NCI-H748 treated with DMSO at 0.1 percent for 48 hours (cell line): ENCODE data around the gene XPO5.

ENCODE experiments used
- DNase-seq: peaks from one replicate; lab custom pipeline; 2025; lab: John Stamatoyannopoulos, UW

Gene XPO5

DNA sequence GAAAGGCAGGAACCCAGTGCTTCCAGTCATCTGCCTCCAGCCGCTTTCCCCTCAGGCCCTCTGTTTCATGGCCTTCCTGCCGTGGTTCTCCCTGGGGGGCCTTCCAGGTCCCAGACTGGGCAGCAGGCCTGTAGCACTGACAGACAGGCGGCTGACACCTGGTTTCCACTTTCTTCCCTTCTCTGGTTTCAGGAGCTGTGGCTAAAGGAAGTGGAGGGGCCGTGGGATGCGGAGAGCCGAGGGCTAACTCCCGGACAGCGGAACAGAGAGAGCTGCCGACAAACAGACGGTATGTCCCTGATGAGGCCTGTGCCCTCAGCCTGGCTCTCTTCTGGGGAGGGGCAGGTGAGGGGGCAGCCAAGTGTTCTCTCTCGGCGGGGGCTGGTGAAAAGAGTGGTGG is 78.1 kb downstream of the XPO5 start:
- no peak for DNase-seq

GRCh38 chr6:43497129-43497396 is 78.8 kb downstream of the XPO5 start:
- DNase-seq: no peak

- DNase-seq: no peak
Observed at GRCh38 chr6:43496370-43497128, 79.3 kb downstream of the XPO5 start.

DNA sequence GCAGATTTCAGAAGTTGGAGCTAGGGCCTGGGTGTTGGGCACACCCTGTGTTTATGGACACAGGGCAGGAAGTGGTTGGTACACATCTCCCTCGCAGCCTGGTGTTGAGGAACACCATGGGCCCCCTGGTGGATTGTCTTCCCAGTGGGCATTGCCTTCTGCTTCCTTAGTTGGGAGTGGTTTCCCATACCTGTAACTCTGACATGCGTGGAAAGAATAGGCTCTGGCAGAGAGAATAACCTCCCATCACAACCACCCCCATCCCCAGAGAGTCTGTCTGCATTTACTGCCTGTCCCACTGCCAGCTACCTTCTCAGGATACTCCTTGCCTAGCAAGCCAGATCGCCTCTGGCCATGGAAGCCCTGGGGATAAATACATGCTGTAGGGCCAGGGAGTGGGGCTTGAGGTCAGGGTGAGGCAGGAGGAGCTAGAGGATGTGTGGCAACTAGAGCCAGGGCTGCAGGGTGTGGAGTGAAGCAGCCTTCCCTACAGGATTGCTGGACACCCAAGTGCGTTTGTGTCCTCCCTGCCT is 80.4 kb downstream of the XPO5 start:
- no peak for DNase-seq

DNA sequence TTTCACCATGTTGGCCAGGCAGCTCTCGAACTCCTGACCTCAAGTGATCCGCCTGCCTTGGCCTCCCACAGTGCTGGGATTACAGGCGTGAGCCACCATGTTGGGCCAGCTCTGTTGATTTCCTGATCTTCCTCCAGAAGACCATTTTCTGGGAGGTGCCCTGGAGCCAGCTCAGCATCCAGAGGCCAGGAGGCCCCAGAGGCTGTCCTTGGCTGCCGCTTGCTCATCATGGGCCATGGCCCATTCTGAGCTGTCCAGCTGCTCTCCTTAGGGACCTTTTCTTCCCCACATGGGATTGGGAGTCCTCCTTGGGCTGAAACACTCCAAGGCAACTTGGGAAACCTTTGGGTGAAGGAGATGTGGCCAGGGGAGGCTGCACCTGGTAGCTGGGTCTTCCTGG is 81.1 kb downstream of the XPO5 start:
- no peak for DNase-seq

DNA sequence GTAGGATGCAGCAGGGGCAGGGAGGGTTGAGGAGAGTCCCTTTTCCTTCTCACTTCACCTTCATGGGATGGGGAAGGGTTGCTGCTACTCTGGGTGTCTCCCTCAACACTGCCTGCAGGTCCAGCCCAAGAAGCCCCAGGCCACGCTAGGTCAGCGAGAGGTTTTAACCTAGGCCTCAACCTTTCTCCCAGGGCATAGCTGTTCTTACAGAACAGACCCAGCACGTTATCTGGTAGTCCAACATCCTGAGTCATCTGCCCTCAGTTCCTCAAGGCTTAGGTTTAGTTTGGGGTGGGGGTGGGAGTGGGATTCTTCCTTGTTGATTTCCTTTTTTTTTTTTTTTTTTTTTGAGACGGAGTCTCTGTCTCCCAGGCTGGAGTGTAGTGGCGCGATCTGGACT is 81.5 kb downstream of the XPO5 start:
- no peak for DNase-seq

DNA sequence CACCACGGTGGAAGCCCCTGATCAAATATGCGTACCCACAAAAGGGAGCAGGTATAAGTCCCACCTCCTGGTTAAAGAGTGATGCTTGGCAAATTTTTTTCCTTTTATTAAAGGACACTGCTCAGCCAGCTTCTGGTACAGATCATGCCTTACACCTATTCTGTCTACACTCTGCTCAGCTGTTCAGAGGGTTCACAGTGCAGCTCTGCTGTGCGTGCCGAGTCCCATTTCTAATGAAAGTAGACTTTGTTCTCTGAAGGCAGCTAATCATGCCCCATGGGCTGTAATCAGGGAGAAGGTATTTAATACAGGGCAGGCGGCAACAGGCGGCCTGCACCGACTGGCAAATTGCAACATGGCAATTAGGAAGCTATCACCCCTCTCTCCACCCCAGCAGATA is 82.0 kb downstream of the XPO5 start:
- no peak for DNase-seq

DNA sequence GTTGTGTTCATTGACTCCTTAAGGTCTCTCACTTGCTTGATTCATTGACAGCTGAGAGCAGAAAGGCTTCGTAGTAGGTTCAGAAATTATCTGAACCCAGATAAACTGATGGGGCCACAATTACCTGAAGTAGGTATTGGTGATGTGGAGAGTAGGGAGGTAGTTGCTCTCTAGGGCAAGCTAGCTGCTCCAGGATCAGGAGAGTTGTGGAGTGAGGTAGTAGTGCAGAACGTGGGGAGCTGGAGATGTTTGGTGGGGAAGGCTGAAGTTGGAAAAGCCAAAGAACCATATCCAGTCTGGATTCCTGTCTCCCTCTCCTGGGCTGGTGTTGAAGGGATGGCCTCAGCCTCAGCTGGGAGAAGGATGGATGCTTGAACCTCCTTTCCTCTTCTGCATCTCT is 82.6 kb downstream of the XPO5 start:
- no peak for DNase-seq

- no peak for DNase-seq
Observed at GRCh38 chr6:43492673-43493072, 83.2 kb downstream of the XPO5 start.

- no peak for DNase-seq
Observed at GRCh38 chr6:43491750-43492661, 83.8 kb downstream of the XPO5 start.

- DNase-seq: no peak
Observed at GRCh38 chr6:43490523-43490939, 85.3 kb downstream of the XPO5 start.

GRCh38 chr6:43489277-43490072 is 86.4 kb downstream of the XPO5 start:
- DNase-seq: no peak

DNA sequence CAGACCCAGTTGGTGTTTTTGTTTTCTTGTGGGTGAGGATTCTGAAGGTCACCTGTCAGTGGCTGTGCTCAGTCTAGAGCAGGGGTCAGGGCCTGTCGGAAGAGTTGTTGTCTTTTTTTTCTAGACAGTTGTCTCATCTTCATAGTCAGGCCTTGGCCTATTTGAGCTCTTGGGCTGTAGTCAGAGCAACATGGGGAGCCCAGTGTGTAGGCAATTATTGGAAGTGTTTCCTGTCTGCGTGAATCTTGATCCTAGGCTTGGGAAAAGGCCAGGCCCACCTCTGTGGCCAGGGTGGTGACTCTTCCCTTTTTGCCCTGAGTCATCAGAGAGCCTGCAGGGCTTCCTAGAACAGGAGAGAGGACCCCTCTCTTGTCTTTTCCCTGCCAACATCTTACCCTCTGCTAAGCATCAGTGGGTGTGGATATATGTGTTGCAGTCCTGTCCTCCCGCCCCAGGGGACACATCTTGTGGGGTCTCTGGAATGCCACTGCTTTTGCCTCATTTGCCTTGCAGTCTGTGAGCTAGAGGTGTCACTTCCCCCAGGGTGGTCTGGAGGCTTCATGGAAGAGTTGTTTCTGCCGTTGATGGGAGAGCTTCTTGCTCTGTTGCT is 87.1 kb downstream of the XPO5 start:
- DNase-seq: no peak

DNA sequence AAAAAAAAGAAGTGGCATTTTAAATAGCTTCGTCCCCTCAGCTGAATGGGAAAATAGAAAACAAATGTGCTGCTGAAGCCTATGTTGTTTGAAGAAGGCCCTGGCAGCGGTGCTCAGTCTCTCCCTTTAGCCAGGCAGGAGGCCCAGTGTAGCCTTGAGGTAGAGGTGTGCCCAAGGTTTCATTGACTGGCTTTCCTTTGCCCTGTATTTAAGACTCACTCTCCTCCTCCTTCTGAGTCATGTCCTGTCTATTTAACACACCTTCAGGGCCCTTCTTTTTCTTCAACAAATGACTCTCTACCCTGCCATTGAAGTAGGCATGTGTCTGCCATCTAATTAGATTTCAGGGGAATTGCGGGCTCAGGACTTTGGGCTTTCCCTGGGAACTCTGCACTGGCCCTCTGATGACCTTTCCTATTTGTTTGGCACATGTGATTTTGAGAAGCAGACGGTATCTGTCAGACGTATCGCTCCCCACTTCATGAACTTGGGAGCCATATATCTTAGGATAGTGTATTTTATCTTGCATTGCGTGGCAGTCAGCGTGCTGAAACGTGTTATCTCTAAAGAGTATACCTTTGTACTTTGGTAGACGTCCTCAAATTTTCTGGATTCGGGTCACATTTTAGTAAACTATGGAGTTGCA is 94.1 kb downstream of the XPO5 start:
- DNase-seq: no peak

DNA sequence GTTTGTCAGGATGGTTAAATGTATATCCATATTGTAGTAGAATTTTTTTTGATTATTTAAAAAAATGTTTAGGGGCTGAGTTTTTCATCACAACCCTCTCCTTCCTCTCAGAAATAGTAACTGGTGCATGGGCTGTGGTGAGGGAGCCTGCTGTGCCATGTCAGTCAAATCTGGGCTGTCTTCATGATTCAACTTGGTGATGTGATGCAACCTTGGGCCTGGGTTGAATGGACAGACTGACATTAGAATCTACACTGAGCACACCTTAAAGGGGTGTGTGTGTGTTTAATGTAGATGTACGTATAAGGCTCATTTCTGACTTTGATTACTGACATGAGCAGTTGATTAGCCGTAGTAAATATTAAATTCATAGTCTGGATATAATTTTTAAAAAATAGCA is 94.8 kb downstream of the XPO5 start:
- no peak for DNase-seq

GRCh38 chr6:43478008-43478372 is 97.8 kb downstream of the XPO5 start:
- DNase-seq: no peak

DNA sequence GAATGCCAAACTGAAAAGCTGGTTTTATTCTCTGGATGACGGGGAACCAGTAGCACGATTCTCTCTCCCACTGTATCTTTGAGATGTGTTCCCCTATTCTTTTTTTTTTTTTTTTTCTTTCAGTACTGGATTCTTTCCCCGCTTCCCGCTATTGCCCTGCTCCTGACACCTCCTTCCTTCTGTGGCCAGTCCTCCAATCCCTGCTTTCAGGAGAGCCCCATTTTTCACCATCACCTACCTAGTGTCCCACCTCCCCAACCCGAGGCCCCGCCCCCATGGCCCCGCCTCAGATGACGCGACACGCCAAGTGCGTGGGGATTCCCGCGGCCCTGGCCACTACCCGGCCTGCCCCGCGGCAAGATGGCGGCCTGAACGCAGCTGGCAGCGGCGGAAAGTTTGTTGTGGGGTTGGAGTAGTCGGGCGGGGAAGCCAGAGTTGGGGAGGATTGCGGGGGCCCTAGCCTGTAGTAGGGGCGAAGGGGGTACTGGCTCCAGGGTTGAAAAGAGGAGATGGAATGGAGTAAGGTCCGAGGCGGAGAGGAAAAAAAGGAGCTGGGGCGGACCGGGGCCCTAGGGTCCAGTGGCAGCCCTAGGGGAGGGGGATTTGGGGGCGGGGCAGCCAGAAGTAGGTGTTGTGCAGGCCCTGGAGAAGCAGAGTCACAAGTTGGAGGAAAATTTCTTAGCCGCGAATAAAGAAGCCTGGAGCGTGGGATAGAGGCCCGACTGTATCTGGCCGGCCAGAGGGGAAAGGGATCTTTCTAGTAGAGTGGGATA is 98.4 kb downstream of the XPO5 start, which contains the start of gene TJAP1:
TSS of gene TJAP1 (plus strand) at position 336 of the 773 bp plus-strand sequence. CDS start 21,432 bp downstream, outside the sequence.
- DNase-seq: peak; percentile 88

DNA sequence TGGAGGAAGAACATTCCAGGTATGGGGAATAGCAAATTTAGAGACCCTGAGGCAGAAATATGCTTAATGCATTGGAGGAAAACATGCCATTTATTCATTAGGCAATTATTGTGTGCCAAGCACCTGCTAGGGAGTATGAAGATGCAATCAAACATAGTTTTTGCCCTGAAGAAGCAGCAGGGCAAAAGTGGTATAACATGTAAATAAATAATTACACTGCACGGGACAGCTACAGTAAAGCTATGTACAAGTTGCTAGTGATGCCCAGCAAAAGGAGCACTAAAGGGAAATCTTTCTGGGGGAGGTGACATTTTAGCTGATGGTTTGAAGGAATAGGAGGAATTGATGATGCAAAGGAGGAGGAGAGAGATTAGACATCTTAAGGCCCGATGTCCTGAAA is 99.1 kb downstream of the XPO5 start:
- DNase-seq: no peak

GRCh38 chr6:43475516-43475915 is 100.3 kb downstream of the XPO5 start:
- no peak for DNase-seq

DNA sequence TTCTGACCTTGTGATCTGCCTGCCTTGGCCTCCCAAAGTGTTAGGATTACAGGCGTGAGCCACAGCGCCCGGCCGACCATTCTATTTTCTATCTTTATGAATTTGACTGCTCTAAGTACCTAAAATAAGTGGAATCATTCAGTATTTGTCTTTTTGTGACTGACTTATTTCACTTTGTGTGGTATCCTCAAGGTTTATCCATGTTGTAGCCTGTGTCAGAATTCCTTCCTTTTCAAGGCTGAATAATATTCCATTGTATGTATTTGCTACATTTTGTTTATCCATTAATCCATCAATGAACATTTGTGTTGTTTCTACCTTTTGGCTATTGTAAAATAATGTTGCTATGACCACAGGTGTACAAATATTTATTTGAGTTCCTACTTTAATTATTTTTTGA is 103.3 kb downstream of the XPO5 start:
- DNase-seq: no peak
